ENCODE data around the gene PCDH15. TPM values are rescaled to one million over a fixed set of nuclear protein-coding genes. Genes with fewer than 3 reads are reported as not detected.

Gene PCDH15
- total RNA-seq, 1 experiment from 2014 or later, result 0.59 TPM

- TF ChIP-seq, protein P1, sequence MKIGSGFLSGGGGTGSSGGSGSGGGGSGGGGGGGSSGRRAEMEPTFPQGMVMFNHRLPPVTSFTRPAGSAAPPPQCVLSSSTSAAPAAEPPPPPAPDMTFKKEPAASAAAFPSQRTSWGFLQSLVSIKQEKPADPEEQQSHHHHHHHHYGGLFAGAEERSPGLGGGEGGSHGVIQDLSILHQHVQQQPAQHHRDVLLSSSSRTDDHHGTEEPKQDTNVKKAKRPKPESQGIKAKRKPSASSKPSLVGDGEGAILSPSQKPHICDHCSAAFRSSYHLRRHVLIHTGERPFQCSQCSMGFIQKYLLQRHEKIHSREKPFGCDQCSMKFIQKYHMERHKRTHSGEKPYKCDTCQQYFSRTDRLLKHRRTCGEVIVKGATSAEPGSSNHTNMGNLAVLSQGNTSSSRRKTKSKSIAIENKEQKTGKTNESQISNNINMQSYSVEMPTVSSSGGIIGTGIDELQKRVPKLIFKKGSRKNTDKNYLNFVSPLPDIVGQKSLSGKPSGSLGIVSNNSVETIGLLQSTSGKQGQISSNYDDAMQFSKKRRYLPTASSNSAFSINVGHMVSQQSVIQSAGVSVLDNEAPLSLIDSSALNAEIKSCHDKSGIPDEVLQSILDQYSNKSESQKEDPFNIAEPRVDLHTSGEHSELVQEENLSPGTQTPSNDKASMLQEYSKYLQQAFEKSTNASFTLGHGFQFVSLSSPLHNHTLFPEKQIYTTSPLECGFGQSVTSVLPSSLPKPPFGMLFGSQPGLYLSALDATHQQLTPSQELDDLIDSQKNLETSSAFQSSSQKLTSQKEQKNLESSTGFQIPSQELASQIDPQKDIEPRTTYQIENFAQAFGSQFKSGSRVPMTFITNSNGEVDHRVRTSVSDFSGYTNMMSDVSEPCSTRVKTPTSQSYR (CRISPR knock-in tag; IDR thresholded peaks at IDR 0.05), result no peak
- TF ChIP-seq, protein P2, sequence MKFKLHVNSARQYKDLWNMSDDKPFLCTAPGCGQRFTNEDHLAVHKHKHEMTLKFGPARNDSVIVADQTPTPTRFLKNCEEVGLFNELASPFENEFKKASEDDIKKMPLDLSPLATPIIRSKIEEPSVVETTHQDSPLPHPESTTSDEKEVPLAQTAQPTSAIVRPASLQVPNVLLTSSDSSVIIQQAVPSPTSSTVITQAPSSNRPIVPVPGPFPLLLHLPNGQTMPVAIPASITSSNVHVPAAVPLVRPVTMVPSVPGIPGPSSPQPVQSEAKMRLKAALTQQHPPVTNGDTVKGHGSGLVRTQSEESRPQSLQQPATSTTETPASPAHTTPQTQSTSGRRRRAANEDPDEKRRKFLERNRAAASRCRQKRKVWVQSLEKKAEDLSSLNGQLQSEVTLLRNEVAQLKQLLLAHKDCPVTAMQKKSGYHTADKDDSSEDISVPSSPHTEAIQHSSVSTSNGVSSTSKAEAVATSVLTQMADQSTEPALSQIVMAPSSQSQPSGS (CRISPR knock-in tag; IDR thresholded peaks at IDR 0.05; ENCODE audit: borderline replicate concordance, low read depth), result no peak
- TF ChIP-seq ERG (CRISPR knock-in tag; IDR thresholded peaks at IDR 0.05), result no peak
- no peak for TF ChIP-seq JUN (CRISPR knock-in tag; IDR thresholded peaks at IDR 0.05)
- no peak for TF ChIP-seq NR3C1 (CRISPR knock-in tag; conservative IDR thresholded peaks at IDR 0.05; ENCODE audit: low read depth)
- no peak for TF ChIP-seq ZNF121 (CRISPR knock-in tag; IDR thresholded peaks at IDR 0.05)
- no peak for TF ChIP-seq MYBL2 (CRISPR knock-in tag; IDR thresholded peaks at IDR 0.05)
- TF ChIP-seq ZNF396 (CRISPR knock-in tag; IDR thresholded peaks at IDR 0.05; ENCODE audit: borderline replicate concordance), result no peak
- TF ChIP-seq ZNF671 (CRISPR knock-in tag; IDR thresholded peaks at IDR 0.05), result no peak
- TF ChIP-seq CREB1 (CRISPR knock-in tag; IDR thresholded peaks at IDR 0.05), result no peak
- TF ChIP-seq, protein P3, sequence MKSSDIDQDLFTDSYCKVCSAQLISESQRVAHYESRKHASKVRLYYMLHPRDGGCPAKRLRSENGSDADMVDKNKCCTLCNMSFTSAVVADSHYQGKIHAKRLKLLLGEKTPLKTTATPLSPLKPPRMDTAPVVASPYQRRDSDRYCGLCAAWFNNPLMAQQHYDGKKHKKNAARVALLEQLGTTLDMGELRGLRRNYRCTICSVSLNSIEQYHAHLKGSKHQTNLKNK (CRISPR knock-in tag; IDR thresholded peaks at IDR 0.05), result no peak
- no peak for TF ChIP-seq NR1H2 (CRISPR knock-in tag; IDR thresholded peaks at IDR 0.05)
- TF ChIP-seq TEAD1 (CRISPR knock-in tag; IDR thresholded peaks at IDR 0.05), result no peak
Observed at GRCh38 chr10:54120806-54121205, 680.2 kb downstream of the PCDH15 start (continued).

- no peak overlapping the region for H3K4me3 Mint-ChIP-seq
Observed at GRCh38 chr10:54108961-54109360, 692.1 kb downstream of the PCDH15 start.

DNA sequence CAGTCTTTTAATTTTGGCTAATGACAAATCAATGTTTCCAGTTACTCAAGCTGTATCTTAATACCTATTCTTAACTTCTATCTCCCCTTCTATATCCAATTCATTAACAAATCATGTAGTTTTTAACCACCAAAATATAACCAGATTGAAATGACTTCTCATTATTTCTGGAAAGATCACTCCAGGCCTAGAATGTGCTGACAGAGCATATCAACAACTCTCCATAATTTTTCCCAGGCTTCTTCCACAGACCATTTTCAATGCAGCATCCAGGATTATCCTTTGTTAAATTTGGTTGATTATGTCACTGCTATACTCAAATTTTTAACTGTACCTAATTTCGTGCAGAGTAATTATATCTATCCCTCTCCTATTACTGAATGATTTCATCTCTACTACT is 704.1 kb downstream of the PCDH15 start:
- POLR2A ChIA-PET, result no interaction called here
- TF ChIP-seq FOXJ3 (CRISPR knock-in tag; IDR thresholded peaks at IDR 0.05; ENCODE audit: borderline replicate concordance) (no peak), RORB (CRISPR knock-in tag; IDR thresholded peaks at IDR 0.05) (no peak), GABPB1 (CRISPR knock-in tag; IDR thresholded peaks at IDR 0.05) (no peak), ZNF671 (CRISPR knock-in tag; IDR thresholded peaks at IDR 0.05) (no peak), ZNF423 (CRISPR knock-in tag; IDR thresholded peaks at IDR 0.05) (no peak), NFATC4 (CRISPR knock-in tag; IDR thresholded peaks at IDR 0.05) (no peak), ELF4 (CRISPR knock-in tag; IDR thresholded peaks at IDR 0.05; ENCODE audit: low read depth) (no peak)
- TF ChIP-seq, protein P4, sequence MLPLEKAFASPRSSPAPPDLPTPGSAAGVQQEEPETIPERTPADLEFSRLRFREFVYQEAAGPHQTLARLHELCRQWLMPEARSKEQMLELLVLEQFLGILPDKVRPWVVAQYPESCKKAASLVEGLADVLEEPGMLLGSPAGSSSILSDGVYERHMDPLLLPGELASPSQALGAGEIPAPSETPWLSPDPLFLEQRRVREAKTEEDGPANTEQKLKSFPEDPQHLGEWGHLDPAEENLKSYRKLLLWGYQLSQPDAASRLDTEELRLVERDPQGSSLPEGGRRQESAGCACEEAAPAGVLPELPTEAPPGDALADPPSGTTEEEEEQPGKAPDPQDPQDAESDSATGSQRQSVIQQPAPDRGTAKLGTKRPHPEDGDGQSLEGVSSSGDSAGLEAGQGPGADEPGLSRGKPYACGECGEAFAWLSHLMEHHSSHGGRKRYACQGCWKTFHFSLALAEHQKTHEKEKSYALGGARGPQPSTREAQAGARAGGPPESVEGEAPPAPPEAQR (CRISPR knock-in tag; IDR thresholded peaks at IDR 0.05), result no peak
- TF ChIP-seq, protein P5, sequence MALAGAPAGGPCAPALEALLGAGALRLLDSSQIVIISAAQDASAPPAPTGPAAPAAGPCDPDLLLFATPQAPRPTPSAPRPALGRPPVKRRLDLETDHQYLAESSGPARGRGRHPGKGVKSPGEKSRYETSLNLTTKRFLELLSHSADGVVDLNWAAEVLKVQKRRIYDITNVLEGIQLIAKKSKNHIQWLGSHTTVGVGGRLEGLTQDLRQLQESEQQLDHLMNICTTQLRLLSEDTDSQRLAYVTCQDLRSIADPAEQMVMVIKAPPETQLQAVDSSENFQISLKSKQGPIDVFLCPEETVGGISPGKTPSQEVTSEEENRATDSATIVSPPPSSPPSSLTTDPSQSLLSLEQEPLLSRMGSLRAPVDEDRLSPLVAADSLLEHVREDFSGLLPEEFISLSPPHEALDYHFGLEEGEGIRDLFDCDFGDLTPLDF (CRISPR knock-in tag; IDR thresholded peaks at IDR 0.05), result no peak
- TF ChIP-seq, protein P6, sequence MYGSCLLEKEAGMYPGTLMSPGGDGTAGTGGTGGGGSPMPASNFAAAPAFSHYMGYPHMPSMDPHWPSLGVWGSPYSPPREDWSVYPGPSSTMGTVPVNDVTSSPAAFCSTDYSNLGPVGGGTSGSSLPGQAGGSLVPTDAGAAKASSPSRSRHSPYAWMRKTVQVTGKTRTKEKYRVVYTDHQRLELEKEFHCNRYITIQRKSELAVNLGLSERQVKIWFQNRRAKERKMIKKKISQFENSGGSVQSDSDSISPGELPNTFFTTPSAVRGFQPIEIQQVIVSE (CRISPR knock-in tag; IDR thresholded peaks at IDR 0.05; ENCODE audit: borderline replicate concordance), result no peak
- TF ChIP-seq, protein P7, sequence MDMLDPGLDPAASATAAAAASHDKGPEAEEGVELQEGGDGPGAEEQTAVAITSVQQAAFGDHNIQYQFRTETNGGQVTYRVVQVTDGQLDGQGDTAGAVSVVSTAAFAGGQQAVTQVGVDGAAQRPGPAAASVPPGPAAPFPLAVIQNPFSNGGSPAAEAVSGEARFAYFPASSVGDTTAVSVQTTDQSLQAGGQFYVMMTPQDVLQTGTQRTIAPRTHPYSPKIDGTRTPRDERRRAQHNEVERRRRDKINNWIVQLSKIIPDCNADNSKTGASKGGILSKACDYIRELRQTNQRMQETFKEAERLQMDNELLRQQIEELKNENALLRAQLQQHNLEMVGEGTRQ (CRISPR knock-in tag; IDR thresholded peaks at IDR 0.05), result no peak

More at GRCh38 chr10:54108961-54109360, 692.1 kb downstream of the PCDH15 start:
- Mint-ChIP-seq H3K27me3 (ENCODE audit: low read depth) (no peaks in the 10 kb centered on the region), H3K9me3 (peaks cover 19% of the 10 kb centered on the region), H3K27ac (no peak overlapping the region), H3K4me1 (peaks cover 4% of the 10 kb centered on the region), H3K36me3 (peaks cover 4% of the 10 kb centered on the region)
- no peak for TF ChIP-seq MYBL2 (CRISPR knock-in tag; IDR thresholded peaks at IDR 0.05)
- TF ChIP-seq ZNF263 (CRISPR knock-in tag; IDR thresholded peaks at IDR 0.05; ENCODE audit: low read depth), result no peak
- TF ChIP-seq, protein P6 (CRISPR knock-in tag; IDR thresholded peaks at IDR 0.05; ENCODE audit: borderline replicate concordance), result no peak
- ATAC-seq (no peak), DNase-seq (ENCODE audit: low spot score) (no peak)
- ChIA-PET CTCF (no interaction called here), POLR2A (no interaction called here)

More for the DNA sequence above, 704.1 kb downstream of the PCDH15 start:
- Mint-ChIP-seq H3K27me3 (ENCODE audit: low read depth) (no peaks in the 10 kb centered on the region), H3K9me3 (peaks cover 13% of the 10 kb centered on the region), H3K4me1 (peaks cover 5% of the 10 kb centered on the region), H3K36me3 (0 out of 2 replicates have a peak, but pooled peaks cover 3% of the 10 kb centered on the region), H3K4me3 (no peak overlapping the region), H3K27ac (no peak overlapping the region)
- ATAC-seq (no peak), DNase-seq (ENCODE audit: low spot score) (no peak)
- CTCF ChIA-PET, result no interaction called here

Measured in WTC11 (cell line).